CD4-positive, alpha-beta T cell treated with Interleukin-4 for 1 hour (primary cell): ENCODE data around the gene KRTCAP2.
"Not testable (repeated sequence)": the region's sequence is repeated elsewhere in the genome, so short reads cannot be mapped to it uniquely, and the experiment has no call there.

Experiments
- DNase-seq, 2 donors: peaks; one replicate each; pipeline ENCODE4 v3.0.0-alpha.2; 2020 to 2022

The KRTCAP2 gene

DNA sequence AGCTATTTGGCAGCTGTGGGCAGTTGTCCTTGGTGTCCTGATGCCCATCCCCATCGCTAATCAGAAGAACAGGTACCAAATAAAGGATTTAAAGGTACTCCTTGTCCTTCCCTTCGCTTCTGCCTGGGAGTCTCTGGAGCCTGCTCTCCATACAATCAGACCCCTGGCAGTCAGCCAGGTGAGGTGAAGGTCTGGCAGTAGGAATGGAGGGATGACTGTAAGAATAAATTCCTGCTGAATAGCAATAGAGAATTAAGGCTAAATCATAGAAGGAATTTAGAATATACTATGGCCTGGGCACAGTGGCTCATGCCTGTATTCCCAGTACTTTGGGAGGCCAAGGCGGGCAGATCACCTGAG is 25.4 kb upstream of the KRTCAP2 start:
- no peak for DNase-seq

DNA sequence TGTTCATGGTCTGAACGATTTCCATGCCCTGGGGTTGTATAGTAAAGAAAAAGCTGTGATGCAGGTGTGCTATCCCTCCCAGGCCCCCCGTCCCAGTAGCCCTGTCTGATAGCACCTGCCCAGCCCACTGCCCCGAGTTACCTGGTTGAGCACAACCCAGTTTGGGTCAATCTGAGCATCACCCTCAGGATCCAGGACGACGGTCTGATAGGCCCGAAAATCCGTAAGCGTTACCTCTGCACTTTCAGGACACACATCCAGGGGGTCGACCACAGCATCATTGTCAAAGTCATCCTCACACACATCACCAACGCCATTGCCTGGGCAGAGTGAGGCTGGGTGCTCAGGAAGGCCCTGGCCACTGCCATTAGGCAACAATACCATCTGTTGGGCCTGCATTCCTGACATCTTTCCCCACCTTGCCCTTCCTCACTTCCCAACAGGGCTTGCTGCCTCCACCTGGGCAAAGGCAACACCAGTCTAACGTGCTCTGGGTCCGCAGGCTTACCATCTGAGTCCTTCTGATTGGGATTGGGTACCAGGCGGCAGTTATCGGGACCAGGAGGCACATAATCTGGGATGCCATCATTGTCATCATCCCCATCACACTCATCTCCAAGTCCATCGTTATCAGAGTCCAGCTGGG is 24.9 kb upstream of the KRTCAP2 start:
- no peak for DNase-seq

GRCh38 chr1:155196893-155197638 is 24.0 kb upstream of the KRTCAP2 start:
- DNase-seq = no peak

DNA sequence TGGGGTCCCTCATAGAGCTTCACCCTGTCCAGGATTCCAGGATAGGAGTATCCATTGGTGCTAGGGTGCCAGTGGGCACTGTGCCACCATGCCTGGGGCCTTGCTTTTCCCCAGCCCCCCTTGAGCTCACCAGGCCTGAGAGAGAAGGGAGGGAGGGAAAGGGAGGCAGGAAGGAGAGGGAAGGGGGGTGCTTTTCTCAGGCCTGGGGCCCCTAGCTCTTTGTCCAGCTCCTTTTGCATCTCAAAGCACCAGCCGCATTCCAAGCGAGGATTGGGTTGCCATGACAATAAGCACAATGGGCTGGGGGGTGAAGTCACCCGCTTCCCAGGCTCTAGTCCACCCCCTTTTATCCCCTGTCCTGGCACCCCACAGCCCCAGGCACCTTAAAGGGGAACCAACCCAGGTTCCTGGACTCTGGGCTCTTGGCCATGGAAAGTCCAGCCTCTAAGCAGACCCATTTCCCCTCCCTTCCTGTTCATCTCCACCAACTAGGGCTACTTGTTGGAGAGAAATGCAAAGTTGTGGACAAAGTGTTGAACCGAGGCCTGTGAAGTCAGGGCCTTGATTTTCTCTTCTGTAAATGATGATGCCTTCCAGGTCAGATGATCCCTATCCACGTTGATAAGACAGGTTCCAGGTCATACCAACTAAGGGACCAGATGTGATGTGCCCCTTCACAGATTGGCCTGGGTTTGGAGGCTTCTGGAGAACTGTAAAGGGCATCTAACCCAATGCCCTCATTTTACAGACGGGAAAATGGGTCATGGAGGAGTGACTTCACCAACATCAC is 23.2 kb upstream of the KRTCAP2 start:
- DNase-seq = no peak

GRCh38 chr1:155195201-155196102 is 22.3 kb upstream of the KRTCAP2 start:
- no peak for DNase-seq

DNA sequence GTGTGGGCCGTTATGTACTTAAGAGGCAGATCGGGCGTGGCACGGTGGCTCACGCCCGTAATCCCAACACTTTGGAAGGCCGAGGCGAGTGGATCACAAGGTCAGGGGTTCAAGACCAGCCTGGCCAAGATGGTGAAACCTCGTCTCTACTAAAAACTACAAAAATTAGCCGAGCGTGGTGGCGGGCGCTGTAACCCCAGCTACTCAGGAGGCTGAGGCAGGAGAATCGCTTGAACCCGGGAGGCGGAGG is 20.8 kb upstream of the KRTCAP2 start:
- DNase-seq = not testable (repeated sequence)

DNA sequence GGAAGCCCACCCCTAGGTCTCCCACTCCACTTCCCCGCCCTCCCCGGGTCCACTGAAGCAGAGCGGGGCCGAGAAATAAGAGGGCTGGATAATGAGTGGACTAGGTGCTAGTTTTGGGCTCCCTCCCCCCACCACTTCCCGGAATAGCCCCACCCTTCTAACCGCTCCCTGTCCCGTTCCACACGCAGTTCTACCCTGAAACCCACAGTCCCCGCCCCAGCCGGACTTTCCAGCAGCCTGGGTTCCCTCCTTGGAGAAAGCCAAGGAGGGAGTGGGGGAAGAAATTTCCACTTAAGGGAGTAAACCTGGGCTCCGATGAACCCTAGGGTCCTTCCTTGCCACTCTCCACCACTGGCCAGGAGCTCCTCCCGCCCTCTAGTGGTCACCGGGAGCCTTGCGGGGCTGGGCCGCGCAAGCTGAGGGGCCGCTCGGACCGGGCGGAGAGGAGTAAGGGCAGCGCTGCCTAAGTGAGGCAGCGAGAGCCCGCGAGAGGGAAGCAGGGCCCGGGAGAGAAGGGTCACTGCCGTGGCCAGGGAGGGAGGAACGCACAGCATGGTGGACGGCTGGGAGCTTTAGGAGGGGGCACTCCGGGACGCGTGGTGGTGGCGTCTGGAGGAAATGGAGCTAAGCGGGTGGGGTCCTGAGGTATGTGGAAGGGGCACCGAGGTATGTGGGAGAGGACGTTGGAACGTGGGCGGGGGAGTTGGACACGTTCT is 20.3 kb upstream of the KRTCAP2 start:
- peak; percentile 78 to 81 for DNase-seq

GRCh38 chr1:155192346-155193274 is 19.5 kb upstream of the KRTCAP2 start:
- DNase-seq = peak; percentile 48 to 70

- DNase-seq = no peak
These were observed 18.8 kb upstream of the KRTCAP2 start for GRCh38 chr1:155191904-155192303.

DNA sequence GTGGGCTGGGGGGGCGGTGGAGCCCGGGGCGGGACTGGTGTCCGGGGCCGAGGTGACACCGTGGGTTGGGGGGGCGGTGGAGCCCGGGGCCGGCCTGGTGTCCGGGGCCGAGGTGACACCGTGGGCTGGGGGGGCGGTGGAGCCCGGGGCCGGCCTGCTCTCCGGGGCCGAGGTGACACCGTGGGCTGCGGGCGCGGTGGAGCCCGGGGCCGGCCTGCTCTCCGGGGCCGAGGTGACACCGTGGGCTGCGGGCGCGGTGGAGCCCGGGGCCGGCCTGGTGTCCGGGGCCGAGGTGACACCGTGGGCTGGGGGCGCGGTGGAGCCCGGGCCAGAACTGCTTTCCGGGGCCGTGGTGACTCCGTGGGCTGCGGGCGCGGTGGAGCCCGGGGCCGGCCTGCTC is 16.8 kb upstream of the KRTCAP2 start:
- not testable (repeated sequence) for DNase-seq

- no peak for DNase-seq
These were observed 15.2 kb upstream of the KRTCAP2 start for GRCh38 chr1:155188268-155188667.

DNA sequence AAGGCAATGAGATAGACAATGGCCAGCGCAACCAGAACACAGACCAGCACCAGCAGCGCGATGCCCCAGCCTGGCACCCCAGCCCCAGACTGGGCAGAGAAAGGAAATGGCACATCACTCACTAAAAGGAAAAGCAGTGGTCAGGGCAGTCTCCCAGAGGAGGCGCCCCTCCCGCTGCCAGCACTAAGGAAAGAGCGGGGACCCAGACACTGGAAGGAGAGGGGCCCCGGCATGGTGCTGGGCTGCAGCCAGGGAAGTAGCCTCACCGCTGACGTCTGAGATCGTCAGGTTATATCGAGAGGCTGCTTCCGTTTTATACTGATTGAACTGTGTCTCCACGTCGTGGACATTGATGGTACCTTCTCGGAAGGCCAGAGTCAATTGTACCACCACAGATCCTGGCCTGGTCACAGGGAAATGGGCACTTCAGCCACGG is 14.4 kb upstream of the KRTCAP2 start:
- no peak for DNase-seq

- DNase-seq = no peak
These were observed 13.8 kb upstream of the KRTCAP2 start for GRCh38 chr1:155186794-155187455.

GRCh38 chr1:155186067-155186793 is 13.1 kb upstream of the KRTCAP2 start:
- no peak for DNase-seq

- no peak for DNase-seq
These were observed 12.6 kb upstream of the KRTCAP2 start for GRCh38 chr1:155185783-155186066.

DNA sequence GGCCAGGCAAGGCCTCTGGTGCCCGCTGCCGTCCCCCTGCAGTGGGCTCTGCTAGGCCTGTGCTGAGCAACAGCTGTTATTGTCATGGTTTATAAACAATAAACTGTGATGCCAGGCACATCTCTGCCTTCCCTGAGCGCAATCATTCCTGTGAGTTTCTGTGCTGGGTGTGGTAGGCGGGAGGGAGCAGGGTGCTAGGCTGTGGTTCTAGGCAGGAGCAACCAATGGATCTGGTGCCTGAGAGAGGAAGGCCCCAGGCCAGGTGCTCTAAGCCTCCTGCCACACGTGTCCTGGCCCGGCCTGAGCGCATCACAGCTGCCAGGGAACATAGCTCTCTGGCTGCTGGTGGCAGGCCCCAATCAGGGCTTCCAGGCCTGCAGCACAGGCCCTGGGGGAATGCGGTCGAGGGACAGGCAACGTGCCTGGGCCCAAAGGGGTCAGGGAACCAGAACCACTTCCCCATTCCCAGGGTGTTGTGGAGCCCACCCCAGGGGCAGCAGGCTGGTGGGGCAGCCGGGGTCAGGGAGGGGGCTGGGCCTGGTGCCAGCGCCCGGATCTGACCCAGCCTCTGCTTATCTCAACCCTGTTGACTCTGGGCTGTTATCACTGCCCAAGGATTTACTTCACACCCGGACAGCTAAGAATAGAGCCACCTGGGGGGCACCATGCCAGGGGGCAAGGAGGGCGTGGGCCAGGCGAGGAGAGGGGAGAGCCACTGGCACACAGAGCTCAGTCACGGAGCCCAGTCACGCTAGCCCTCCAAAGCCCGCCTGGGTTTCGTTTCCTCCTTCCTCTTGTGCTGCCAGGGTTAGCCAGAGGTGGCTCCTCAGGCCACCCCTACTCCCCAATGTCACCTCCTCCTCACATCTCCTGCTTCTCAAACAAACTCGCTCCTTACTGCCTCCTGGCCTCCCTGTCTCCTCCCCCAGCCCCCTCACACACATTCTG is 12.0 kb upstream of the KRTCAP2 start:
- DNase-seq = peak in 1 of 2 donors; percentile 66

- DNase-seq = no peak
These were observed 11.3 kb upstream of the KRTCAP2 start for GRCh38 chr1:155184351-155184811.

- DNase-seq = no peak
These were observed 10.7 kb upstream of the KRTCAP2 start for GRCh38 chr1:155183775-155184221.

DNA sequence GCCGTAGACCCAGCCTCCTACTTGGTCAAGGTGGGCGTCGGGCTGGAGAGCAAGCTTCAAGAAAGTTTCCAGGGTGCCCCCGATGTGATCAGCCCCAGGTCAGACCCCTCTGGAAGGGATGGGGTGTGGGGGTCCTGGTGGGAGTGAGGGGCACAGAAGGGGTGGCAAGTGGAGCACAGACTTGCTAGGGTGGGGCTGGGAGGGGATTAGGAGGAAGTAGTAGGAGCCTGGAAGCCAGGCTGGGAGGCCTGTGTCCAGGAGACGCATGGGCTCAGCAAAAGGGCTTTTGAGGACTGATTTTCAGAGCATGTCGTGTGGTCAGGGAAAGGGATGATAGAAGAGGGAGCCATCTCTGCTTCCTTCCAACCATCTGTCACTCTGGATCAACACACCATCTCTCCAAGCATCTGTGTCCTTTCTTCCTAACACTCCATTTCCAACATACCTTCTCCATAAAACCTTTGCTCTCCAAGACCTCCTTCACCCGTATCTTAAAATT is 9.0 kb upstream of the KRTCAP2 start:
- DNase-seq = no peak
